HG02623 (cell line): ENCODE results near the gene KCNK6.
"Not testable (repeated sequence)": the region's sequence is repeated elsewhere in the genome, so short reads cannot be mapped to it uniquely, and the experiment has no call there.

ENCODE experiments used
- ATAC-seq: cut with Tn5 transposase; IDR thresholded peaks from one replicate; pipeline ENCODE4 v1.9.1; 2021; ENCODE audit warnings: moderate library complexity; ENCODE audit not compliant: unreplicated experiment

The KCNK6 gene

DNA sequence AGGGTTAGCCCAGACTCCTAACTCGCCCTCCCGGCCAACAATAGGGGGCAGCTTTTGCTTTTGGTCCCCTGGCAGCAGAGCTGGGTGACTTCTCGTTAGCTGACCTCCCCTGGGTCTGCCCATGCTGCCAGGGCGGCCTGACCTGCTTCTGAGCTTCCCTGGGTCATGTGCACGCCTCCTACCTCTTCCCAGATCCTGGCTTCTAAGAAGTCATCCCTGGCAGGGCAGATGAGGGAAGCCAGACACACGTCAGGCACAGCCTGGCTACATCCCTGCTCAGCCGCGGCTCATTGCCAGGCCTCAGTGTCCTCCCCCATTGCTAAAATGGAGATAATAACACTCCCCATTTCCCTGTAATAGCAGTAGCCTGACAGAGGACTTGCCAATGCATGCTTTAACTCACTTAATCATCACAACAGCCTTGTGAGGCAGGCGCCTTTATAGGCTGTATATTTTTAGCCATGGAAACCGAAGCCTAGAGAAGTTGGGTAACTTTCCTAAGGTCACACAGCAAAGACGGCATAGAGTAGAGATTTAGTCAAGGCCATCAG, 2.1 kb downstream of the KCNK6 start:
- ATAC-seq: no peak

DNA sequence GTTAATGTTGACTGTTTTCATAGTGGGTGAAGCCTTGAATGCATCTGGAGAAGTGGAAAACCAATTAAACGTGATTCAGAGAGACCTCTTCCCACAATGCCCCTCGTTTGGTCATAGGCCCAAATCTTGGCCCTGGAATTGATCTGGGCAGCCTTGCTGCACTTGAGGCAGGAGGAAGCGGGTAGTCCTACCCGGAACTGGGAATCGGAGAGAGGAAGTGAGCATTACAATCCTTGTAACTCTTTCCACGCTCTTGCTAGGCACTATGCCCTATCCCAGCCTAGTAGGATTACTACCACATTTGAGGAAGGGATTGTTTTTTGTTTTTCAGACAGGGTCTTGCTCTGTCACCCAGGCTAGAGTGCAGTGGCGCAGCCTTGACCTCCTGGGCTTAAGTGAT, 3.6 kb downstream of the KCNK6 start:
- no peak for ATAC-seq

DNA sequence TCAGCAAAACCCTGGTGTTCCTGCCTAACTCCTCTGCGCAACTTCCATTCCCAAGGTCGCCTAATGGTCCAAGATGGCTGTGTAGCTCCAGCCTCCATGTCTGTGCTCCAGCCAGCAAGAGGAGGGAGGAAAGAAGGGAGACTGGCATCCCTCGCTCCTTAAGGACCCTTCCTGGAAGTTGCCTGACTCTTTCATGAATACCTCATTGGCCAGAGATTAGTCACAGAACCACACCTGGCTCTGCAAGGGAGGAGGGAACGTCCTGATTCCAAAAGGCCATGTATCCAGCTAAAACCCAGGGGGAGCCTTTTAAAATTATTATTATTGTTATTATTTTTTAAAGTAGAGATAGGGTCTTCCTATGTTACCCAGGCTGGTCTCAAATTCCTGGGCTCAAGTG, 4.8 kb downstream of the KCNK6 start:
- ATAC-seq: no peak

DNA sequence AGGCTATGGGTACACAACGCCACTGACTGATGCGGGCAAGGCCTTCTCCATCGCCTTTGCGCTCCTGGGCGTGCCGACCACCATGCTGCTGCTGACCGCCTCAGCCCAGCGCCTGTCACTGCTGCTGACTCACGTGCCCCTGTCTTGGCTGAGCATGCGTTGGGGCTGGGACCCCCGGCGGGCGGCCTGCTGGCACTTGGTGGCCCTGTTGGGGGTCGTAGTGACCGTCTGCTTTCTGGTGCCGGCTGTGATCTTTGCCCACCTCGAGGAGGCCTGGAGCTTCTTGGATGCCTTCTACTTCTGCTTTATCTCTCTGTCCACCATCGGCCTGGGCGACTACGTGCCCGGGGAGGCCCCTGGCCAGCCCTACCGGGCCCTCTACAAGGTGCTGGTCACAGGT, 6.9 kb downstream of the KCNK6 start:
- ATAC-seq: no peak

DNA sequence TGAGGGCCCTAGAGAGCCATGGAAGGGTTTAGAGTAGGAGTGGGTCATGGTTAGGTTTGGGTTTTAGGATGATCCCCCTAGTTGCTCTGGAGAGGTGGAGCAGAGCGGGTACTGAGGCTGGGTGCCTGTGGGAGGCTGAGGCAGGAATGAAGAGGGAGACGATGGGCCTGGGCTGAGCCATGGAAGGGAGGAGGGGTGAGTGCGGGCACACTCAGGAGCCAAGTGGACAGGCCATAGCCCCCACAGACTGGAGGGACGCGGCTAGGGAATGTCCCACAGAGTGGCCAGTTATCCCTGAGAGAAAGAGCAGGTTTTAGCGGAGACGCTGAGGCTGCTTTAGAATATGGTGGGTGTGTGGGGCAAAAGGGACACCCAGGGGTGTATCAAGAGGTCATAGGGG, 10.0 kb downstream of the KCNK6 start:
- no peak for ATAC-seq

DNA sequence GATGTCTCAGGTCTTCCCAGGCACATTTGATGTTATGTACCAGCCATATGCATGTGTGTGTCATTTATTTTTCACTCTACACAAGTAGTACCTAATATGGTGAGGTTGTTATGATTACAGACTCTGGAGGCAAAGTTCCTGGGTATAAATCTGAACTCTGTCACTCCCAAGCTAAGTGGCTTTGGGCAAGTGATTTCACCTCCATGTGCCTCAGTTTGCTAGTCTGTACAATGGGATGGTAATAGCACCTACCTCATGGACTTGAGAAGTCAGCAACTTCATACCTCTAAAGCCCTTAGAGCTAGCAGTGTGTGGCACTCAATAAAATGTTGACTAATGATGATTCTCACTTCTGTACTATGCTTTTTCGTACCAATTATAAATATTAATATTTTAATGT, 12.1 kb downstream of the KCNK6 start:
- ATAC-seq: no peak

DNA sequence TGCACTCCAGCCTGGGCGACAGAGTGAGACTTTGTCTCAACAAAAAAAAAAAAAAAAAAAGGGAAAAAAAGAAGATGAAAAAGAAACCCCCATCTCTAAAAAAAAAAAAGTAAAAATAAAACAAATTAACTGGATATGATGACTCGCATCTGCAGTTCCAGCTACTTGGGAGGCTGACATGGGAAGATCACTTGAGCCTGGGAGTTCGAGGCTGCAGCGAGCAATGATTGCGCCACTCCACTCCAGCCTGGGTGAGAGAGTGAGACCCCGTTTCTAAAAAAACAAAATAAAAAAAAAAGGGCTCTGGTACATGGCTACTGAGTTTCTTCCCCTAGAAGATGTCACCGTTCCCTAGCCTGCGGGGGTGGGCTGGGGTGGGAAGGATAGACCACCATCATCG, 13.6 kb downstream of the KCNK6 start:
- ATAC-seq: no peak

DNA sequence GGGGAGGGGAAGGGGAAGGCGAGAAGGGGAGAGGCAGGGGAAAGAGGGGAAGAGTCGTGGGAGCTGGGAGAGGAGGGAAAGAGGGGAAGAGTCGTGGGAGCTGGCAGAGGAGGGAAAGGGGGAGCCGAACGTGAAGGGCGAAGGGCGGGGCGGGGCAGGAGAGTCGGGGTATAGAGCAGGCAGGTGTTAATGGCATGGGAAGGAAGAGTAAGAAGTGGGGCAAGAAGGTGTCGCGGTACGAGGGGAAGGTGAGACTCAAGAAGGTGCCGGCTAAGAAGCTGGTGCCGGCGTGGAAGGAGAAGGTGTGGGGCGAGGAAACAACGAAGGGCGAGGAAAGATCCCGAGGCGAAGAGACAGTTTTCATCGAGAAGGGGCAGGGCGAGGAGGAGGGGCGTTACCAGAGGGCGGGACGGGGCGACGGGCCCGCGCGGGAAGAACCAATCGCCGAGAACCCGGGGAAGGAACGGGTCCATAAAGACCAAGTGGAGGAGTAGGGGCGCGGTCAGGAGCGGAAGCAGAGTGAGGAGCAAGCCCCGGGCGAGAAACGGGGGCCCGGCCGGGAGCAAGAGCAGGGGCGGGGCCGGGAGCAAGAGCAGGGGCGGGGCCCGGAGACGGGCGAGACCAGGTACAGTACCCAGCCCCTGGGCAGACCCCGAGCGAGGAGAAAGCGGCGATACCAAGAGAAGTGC, 16.4 kb downstream of the KCNK6 start:
- peak; percentile 59 for ATAC-seq

DNA sequence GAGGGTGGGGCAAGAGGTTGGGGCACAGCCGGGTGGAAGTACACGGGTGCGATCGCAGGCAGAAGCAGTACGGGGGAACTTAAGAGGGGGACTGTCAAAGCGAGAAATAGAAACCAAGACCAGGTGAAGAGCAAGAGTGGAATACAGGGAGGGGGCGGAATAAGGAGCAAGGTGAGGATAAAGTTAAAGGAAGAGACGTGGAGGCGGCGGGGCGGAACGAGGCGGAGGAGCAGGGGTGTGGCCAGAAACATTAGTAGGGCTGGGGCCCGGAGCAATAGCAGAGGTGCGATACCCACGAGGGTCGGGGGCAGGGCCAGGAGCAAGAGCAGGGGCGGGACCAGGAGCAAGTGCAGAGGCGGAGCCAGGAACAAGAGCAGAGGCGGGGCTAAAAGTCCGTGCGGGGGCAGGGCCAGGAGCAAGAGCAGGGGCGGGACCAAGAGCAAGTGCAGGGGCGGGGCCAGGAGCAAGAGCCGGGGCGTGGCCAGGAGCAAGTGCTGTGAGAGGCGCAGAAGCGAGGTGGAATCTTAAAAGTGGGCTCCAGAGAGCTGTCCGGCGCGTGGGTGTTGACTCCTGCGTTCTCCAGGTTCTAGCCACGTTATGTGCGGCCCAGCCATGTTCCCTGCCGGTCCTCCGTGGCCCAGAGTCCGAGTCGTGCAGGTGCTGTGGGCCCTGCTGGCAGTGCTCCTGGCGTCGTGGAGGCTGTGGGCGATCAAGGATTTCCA, 17.2 kb downstream of the KCNK6 start:
- peak; percentile 45 for ATAC-seq

DNA sequence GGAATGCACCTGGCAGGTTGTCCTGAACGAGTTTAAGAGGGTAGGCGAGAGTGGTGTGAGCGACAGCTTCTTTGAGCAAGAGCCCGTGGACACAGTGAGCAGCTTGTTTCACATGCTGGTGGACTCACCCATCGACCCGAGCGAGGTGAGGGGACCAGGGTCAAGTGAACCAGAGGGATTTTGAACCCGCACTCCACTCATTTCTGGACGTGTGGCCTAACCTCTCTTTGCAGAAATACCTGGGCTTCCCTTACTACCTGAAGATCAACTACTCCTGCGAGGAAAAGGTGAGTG, 17.7 kb downstream of the KCNK6 start:
- ATAC-seq: no peak

DNA sequence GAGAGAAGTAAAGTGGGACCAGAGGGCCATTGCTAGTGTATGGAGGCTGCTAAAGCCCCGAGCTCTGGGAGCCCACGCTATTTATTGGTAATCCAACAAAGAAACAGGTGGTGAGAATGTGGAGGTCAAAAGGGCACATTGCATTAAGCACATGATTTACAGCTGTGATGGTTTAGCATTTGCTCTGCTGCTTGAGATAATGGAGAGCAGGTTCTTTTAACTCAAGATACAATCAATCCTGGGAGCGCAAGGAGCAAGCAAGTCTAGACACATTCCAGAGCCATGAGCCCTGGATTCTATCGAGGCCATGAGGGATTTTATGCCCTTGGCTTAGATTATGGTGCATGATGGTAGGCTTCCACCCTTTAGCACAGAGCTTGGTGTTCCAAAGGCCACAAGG, 19.4 kb downstream of the KCNK6 start:
- ATAC-seq: not testable (repeated sequence)

DNA sequence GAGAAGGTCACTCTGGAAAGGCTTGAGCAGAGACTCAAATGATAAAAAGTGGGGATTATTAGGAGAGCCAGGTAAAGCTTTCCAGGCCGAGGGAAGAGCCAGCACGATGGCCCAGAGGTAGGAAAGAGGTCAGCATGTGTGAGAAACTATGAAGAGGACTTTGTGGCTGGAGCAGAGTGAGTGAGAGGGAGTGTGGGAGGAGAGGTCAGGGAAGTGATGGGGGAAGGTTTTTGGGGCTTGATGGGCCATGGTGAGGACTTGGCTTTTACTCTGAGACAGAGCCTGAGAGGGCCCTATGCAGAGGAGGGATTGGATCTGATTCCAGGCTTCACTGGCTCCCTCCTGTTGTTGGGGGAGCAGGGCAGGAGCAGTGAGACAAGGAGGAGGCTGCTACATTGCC, 21.3 kb downstream of the KCNK6 start:
- no peak for ATAC-seq

DNA sequence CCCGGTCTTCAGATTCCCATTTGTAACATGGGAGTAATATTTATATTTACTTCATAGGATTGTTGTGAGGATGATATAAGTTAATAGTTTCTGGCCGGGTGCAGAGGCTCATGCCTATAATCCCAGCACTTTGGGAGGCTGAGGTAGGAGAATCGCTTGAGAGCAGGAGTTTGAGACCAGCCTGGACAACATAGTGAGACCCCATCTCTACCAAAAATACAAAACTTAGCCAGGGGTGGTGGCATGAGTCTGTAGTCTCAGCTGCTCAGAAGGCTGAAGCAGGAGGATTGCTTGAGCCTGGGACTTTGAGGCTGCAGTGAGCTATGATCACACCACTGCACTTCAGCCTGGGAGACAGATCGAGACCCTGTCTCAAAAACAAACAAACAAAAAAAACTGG, 27.2 kb downstream of the KCNK6 start:
- no peak for ATAC-seq

DNA sequence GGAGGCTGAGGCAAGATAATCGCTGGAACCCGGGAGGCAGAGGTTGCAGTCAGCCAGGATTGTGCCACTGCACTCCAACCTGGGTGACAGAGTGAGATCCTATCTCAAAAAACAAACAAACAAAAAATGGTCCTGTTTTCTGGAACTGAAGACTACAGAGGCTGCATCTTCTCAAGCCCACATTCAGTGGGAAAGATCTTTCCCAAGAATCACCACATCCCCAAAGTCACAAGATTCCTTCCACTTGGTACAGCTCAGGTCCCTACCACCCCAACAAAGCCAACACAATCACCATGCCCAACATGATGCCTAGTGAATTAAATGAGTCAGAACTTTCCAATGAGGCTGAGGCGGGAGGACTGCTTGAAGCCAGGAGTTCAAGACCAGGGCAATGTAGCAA, 31.2 kb downstream of the KCNK6 start:
- ATAC-seq: no peak

DNA sequence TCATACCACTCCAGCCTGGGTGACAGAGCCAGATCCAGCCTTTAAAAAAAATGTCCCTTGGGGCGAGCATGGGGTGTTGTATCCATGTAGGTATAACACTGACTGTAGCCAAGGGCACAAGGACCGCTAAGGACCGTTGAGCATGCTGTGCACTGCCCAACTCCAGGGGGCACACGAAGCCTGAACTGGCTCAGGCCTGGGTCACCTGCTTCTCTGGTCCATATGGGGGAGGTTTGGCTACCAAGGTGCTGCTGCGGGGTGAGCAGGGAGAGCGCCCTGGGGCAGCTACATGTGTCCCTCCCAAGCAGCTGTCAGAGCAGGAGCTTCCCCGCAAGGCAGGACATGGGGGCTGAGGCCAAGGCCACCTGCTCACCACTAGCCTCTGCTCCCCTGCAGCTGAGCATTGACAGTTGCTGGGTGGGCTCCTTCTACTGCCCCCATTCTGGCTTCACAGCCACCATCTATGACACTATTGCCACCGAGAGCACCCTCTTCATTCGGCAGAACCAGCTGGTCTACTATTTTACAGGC, 32.3 kb downstream of the KCNK6 start:
- ATAC-seq: no peak

DNA sequence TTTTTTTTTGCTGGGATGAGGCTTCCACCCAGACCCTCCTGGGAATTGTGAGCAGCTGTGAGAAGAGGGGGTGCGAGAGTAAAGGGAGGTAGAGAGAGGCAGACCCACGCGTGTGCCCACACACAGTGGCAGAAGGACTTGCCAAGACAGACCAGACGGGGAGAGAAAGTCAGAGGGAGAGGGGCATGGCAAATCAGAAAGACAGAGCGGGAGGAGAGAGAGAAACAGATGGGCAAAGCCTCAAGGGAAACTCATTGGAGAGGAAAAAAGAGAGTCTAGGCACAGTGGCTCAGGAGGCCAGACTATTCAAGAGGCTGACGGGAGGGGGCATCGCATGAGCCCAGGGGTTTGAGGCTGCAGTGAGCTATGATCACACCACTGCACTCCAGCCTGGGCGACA, 33.0 kb downstream of the KCNK6 start:
- ATAC-seq: no peak

DNA sequence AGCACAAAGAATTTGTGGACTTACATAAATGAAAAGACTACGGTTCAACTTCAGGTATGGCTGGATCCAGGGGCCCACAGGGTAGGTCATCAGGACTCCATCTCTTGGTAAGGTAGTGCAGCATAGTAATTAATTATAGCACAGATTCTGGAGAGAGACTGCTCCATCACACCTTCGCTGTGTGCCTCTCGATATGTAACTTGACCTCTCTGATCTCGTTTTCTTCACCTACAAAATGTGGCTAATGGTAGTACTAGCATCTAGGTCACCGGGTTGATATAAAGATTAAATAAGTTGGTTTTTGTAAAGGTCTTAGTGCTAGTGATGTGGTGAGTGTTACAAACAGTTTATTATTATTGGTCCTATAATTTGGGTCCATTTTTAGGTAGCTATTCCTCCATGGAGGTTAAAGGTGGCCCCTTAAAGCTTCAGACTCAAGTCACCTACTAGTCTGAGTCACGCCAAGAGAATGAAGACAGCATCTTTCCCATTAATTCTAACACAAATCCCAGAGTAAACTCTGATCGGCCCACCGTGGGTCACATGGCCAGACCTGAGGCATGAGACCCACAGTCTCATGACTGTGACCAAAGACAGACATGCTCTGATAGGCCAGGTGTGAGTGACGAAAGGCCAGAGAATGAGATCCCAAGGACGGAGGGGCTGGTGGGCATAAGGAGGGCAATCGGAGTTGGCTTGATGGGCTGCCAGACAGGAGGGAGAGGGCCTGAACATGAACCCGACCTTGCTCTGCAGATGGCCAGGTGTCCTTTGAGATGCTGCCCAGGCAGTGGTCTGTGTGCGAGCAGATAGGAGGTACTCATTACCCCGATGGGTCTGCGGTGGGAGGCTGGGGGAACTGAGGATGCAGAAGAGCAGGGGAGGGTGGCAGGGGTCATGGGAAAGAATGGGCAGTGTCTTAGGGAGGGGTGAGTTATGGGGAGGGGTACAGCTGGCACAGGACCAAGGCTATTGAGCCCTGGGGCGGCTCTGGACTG, 36.4 kb downstream of the KCNK6 start:
- no peak for ATAC-seq

DNA sequence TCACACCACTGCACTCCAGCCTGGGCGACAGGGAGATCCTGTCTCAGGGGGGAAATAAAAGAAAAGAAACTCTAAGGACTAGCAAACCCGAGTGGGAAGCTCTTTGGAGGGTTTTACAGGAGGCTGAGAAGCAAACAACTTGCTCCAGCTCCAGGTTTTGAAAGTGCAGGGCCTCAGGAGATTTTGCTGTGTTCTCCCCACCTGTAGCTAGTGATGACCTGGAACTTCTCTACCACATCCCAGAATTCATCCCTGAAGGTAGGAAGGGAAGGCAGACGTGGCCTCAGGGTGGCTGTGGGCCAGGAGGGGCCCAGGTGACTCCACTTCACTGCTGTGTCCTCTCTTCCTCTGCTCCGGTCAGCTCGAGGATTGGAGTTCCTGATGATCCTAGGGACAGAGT, 38.4 kb downstream of the KCNK6 start:
- ATAC-seq: no peak

DNA sequence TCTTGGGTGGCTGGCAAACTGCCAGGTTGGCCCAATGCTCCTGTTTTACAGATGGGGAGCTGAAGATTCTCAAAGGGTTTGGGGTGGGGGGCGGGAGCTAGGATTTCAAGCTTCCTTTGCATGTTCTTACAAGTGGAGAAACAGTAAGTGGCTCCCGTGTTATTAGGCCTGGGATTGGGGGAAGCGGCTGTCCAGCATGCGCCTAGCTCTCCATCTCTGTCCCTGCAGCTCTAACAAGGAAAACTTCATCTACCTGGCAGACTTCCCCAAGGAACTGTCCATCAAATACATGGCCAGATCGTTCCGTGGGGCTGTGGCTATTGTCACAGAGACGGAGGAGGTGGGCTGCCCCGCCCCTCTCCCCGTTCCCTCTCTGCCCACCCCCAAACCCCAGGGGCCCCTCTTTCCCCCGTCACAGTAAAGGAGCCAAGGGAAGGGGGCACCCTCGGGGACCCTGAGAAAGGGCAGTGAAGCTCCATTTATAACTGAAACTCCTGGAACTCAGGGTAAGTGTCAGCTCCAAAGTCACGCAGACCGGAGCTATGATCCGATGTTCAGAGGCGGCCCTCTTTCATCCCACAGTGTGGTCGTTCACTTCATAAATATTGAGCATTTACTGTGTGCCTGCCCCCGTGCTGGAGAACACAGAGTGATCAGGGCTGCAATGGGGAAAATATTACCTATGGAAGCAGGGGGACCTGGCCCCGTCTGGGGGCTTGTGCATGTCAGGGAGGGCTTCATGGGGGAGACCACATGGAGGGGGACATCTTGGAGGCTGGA, 39.8 kb downstream of the KCNK6 start:
- ATAC-seq: no peak

DNA sequence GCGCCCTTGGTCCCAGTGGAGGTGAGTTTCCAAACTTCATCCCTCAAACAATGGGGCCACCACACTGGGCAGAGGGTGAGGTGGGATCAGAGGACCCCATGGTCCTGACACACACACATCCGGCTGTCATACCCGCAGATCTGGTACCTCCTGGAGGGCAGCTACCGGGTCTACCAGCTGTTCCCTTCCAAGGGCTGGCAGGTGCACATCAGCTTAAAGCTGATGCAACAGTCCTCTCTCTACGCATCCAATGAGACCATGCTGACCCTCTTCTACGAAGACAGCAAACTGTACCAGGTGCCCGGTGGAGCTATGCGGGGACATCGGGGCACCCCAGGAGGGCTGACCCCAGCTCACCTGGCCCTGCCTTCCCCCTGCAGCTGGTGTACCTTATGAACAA, 40.7 kb downstream of the KCNK6 start:
- no peak for ATAC-seq
